Measurements from ENCODE around the gene XK. TPM values are rescaled to one million over a fixed set of nuclear protein-coding genes. Genes with fewer than 3 reads are reported as not detected.

XK gene
- total and polyA plus RNA-seq, 2 experiments from 2014 or later, result 0.29 to 1.5 TPM

GRCh38 chrX:37686369-37686995 is 891 bp downstream of the XK start (continued):
- no peak for TF ChIP-seq ZNF462 (CRISPR knock-in tag; IDR thresholded peaks at IDR 0.05)

- peaks cover 16% of the 10 kb centered on the region for H3K4me1 ChIP-seq (ENCODE audit: insufficient read depth)
- no peak overlapping the region for H3K4me3 Mint-ChIP-seq
- ATAC-seq, result no peak
- H3K27ac ChIP-seq (ENCODE audit: low read depth), result no peak overlapping the region
- H3F3A ChIP-seq (replicated peaks; ENCODE audit: low read depth), result no peaks in the 10 kb centered on the region
- H3K27ac Mint-ChIP-seq, result no peak overlapping the region
- no peak overlapping the region for H3K4me2 ChIP-seq
- no peaks in the 10 kb centered on the region for H3K36me3 ChIP-seq (ENCODE audit: insufficient read depth)
- no peak for DNase-seq (ENCODE audit: low spot score)
- no peaks in the 10 kb centered on the region for H3K36me3 Mint-ChIP-seq (ENCODE audit: low read depth)
- H3K9me3 Mint-ChIP-seq, result no peaks in the 10 kb centered on the region
- peaks cover 11% of the 10 kb centered on the region for H3K27me3 Mint-ChIP-seq (ENCODE audit: insufficient read depth, low read depth, poor library complexity)
- H3K4me1 Mint-ChIP-seq, result peaks cover 9% of the 10 kb centered on the region; the same call in 1 of the 3 replicates
- H3K79me2 ChIP-seq (replicated peaks; ENCODE audit: insufficient read depth), result no peaks in the 10 kb centered on the region
- no peak overlapping the region for H3K4me3 ChIP-seq
- no peak overlapping the region for H2AFZ ChIP-seq
- no peaks in the 10 kb centered on the region for H3K9me2 ChIP-seq (ENCODE audit: insufficient read depth)
- H3K27me3 ChIP-seq (ENCODE audit: insufficient read depth), result peaks cover 10% of the 10 kb centered on the region
- H4K20me1 ChIP-seq (replicated peaks; ENCODE audit: insufficient read depth), result no peaks in the 10 kb centered on the region
- TF ChIP-seq REST (IDR thresholded peaks at IDR 0.05; ENCODE audit: unreplicated experiment) (no peak), EZH2phosphoT487 (IDR thresholded peaks at IDR 0.05; ENCODE audit: unreplicated experiment) (no peak), EZH2 (IDR thresholded peaks at IDR 0.05; ENCODE audit: low read depth, unreplicated experiment) (no peak), POLR2AphosphoS5 (IDR thresholded peaks at IDR 0.05; ENCODE audit: low read depth) (no peak), ZNF331 (CRISPR knock-in tag; IDR thresholded peaks at IDR 0.05; ENCODE audit: low read depth) (no peak)
These were observed 1.4 kb downstream of the XK start for GRCh38 chrX:37686996-37687395.

All from GM23338 (cell line).